Measurements from ENCODE around the gene MGAT4C.

- no peak for TF ChIP-seq POLR2A (IDR thresholded peaks at IDR 0.05; ENCODE audit: low read length)
- no peak for TF ChIP-seq GATA1 (IDR thresholded peaks at IDR 0.05; ENCODE audit: low read depth, low read length)
Measured at GRCh38 chr12:85949253-85949652, 306.9 kb downstream of the MGAT4C start.

All from erythroblast (primary cell).